Choroid plexus epithelial cell (primary cell): ENCODE measurements around the gene DCST2.
A peak's percentile ranks its signal among the peaks of the same experiment; 100 is the strongest.
"Not testable (repeated sequence)": the region's sequence is repeated elsewhere in the genome, so short reads cannot be mapped to it uniquely, and the experiment has no call there.

Experiments used
- DNase-seq: peaks from one replicate; pipeline ENCODE4 v3.0.0-alpha.2; 2010; ENCODE audit warnings: low read depth
- H3K4me3 ChIP-seq: 2 replicates; pipeline ENCODE4 v1.5.1; 2011; ENCODE audit warnings: low read depth, mild to moderate bottlenecking, control low read depth, low read length, moderate library complexity
- CTCF ChIP-seq: conservative IDR thresholded peaks from 2 replicates; pipeline ENCODE4 v1.5.1; 2011; ENCODE audit warnings: low read depth, mild to moderate bottlenecking, control low read depth, inconsistent platforms, low read length, moderate library complexity

The DCST2 gene

DNA sequence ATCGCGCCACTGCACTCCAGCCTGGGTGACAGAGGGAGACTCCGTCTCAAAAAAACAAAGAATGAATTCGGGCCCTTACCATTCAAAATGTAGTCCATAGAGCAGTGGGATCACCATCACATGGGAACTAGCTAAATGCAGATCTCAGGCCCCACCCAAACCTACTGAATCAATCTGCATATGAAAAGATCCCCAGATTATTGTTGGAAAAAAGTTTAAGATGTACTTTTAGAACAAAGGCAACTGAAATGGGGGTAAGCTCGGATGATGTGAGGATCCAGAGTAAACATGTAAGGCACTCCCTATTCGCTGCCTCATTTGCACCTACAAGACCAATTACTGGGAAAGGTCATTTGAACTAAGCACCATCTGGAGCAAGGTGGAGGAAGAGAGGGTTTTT, 51.2 kb downstream of the DCST2 start:
- TF ChIP-seq CTCF = no peak
- H3K4me3 ChIP-seq = peak overlapping the region; percentile 17
- DNase-seq = no peak

DNA sequence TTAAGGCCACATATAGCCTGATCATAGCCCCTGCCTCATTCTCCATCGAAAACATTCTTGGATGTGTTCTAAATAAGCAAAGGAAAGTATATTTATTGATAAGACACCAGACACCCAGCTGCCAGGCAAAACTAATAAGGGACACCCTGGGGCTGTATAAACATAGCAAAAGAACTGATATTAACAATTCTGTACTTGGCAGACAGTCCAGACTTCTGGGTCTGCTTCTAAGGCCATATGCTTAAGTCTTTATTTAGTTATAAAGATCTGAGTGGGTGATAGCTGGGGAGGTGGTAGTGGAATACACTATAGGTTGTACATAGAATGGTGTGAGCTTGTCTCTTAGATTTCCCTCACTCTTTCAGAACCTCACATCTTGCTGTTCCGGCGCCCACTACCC, 55.2 kb downstream of the DCST2 start:
- TF ChIP-seq CTCF = no peak
- no peak overlapping the region for H3K4me3 ChIP-seq
- DNase-seq = no peak

GRCh38 chr1:154977762-154978161, 55.8 kb downstream of the DCST2 start:
- not testable (repeated sequence) for H3K4me3 ChIP-seq, DNase-seq

GRCh38 chr1:154975409-154976059, 58.0 kb downstream of the DCST2 start:
- peak; percentile 72 for DNase-seq

GRCh38 chr1:154974808-154975408, 58.7 kb downstream of the DCST2 start:
- no peak for TF ChIP-seq CTCF
- peak overlapping the region; percentile 71 for H3K4me3 ChIP-seq

More at GRCh38 chr1:154975409-154976059, 58.0 kb downstream of the DCST2 start:
- H3K4me3 ChIP-seq = peak overlapping the region; percentile 71
- TF ChIP-seq CTCF = no peak

DNA sequence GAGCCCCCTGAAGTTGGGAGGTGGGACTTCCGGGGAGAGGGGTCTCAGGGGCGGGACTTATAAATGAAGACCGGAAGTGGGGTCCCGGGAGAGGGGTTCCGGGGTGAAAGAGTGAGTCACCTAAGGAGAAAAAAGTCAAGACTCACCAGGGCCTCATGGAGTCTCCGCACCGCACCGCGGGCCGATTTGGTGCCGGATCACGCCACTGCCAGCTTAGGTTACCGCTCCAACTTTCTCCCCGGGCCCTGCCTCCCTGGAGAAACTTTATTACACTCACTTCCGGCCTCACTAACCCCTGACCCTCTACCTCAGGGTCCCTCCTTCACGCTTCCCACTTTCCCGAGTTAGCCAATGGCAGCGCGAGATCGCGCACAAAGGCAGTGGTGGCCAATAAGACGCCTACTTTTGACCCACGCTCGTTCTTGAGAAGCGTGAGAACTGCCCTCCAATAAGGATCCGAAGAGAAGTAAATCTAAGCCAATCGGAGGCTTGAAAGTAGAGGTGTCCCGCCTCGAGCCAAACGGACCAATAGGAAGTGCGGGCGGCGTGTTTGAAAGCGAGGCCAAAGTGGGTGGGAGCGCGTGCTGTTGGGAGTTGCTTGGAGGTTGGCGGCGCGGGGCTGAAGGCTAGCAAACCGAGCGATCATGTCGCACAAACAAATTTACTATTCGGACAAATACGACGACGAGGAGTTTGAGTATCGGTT, 59.3 kb downstream of the DCST2 start, which contains the start of gene CKS1B:
CKS1B (plus strand) TSS at position 580 of the 706 bp plus-strand sequence; CDS start at position 645, 65 bp downstream.
- peak; percentile 100 for DNase-seq
- H3K4me3 ChIP-seq = peak within 1 kb of the TSS; percentile 83
- TF ChIP-seq CTCF = no peak

More at GRCh38 chr1:154974808-154975408, 58.7 kb downstream of the DCST2 start:
- DNase-seq = peak; percentile 96

GRCh38 chr1:154973344-154974101, 60.1 kb downstream of the DCST2 start:
- peak overlapping the region; percentile 83 for H3K4me3 ChIP-seq
- peak; percentile 43 for TF ChIP-seq CTCF
- peak; percentile 98 for DNase-seq
